Caco-2 (cell line): Measurements from ENCODE around the gene DOK3. TPM values are rescaled to one million over a fixed set of nuclear protein-coding genes. Genes with fewer than 3 reads are reported as not detected.

Experiments used
- BruUV-seq: library from RNA; stranded (reverse); fragments of 400-500 nt; replicated peaks from 2 replicates; lab custom pipeline; 2021; lab: Mats Ljungman, UMichigan
- CTCF ChIA-PET: fragments of 300-600 bp; sonication (Branson Sonifier 250); formaldehyde crosslinking; loops from one replicate; lab custom pipeline; 2022; ENCODE audit warnings: antibody characterized with exemption; lab: Charles Lee
- POLR2A ChIA-PET: fragments of 300-600 bp; sonication (Branson Sonifier 250); formaldehyde crosslinking; loops from one replicate; lab custom pipeline; 2022; ENCODE audit warnings: antibody characterized with exemption; lab: Charles Lee
- DNase-seq, 2 experiments: peaks; one replicate each; pipeline versions ENCODE4 v3.0.0 to v3.0.0-alpha.2; 2020 to 2022
- H3K27me3 ChIP-seq: replicated peaks from 2 replicates; pipeline ENCODE4 v1.6.0; 2011; ENCODE audit warnings: low read length; ENCODE audit not compliant: control insufficient read depth, insufficient read depth
- H3K36me3 ChIP-seq: 2 replicates; pipeline ENCODE4 v1.5.1; 2011; ENCODE audit warnings: low read length; ENCODE audit not compliant: control insufficient read depth, insufficient read depth
- H3K4me1 ChIP-seq: fragments of 250-450 bp; sonication (Bioruptor Pico); 2 replicates; pipeline ENCODE4 v1.5.1; 2020; ENCODE audit warnings: mild to moderate bottlenecking
- H3K4me3 ChIP-seq: 2 replicates; pipeline ENCODE4 v1.5.1; 2011; ENCODE audit warnings: low read depth, mild to moderate bottlenecking, control low read depth, low read length
- H3K9me3 ChIP-seq: fragments of 250-450 bp; sonication (Bioruptor Pico); 2 replicates; pipeline ENCODE4 v1.5.1; 2020; ENCODE audit warnings: mild to moderate bottlenecking, moderate library complexity
- H3K27ac Mint-ChIP-seq: one replicate; pipeline ENCODE4 v1.8.0; 2022; ENCODE audit warnings: mixed read lengths; ENCODE audit not compliant: unreplicated experiment
- H3K27me3 Mint-ChIP-seq: one replicate; pipeline ENCODE4 v1.8.0; 2022; ENCODE audit warnings: mixed read lengths; ENCODE audit not compliant: insufficient read depth, unreplicated experiment
- H3K36me3 Mint-ChIP-seq: one replicate; pipeline ENCODE4 v1.8.0; 2022; ENCODE audit warnings: mild to moderate bottlenecking, mixed read lengths; ENCODE audit not compliant: insufficient read depth, unreplicated experiment
- H3K4me1 Mint-ChIP-seq: one replicate; pipeline ENCODE4 v1.8.0; 2022; ENCODE audit warnings: low read depth, mixed read lengths; ENCODE audit not compliant: unreplicated experiment
- H3K4me3 Mint-ChIP-seq: one replicate; pipeline ENCODE4 v1.8.0; 2022; ENCODE audit warnings: mild to moderate bottlenecking, moderate library complexity, mixed read lengths; ENCODE audit not compliant: unreplicated experiment
- H3K9me3 Mint-ChIP-seq: one replicate; pipeline ENCODE4 v1.8.0; 2022; ENCODE audit warnings: mixed read lengths; ENCODE audit not compliant: unreplicated experiment
- CTCF ChIP-seq, 2 experiments: fragments of 200-600 bp in 1 of 2; IDR thresholded peaks; 1 replicate in 1 of 2; 2 replicates in 1 of 2; pipeline versions ENCODE4 v1.5.1 to v1.8.0; 2011 to 2022; ENCODE audit warnings: antibody characterized with exemption in 1 of 2, control low read depth in 1 of 2, inconsistent platforms in 1 of 2, low read depth in 1 of 2, low read length in 1 of 2, mild to moderate bottlenecking in 1 of 2, moderate library complexity in 1 of 2; ENCODE audit not compliant: insufficient read depth in 1 of 2, severe bottlenecking in 1 of 2, unreplicated experiment in 1 of 2
- intact Hi-C: fragments of 100-400 bp; cut with micrococcal nuclease; formaldehyde crosslinking; loops from one replicate; pipeline ENCODE4 v1.10.0; 2022; ENCODE audit not compliant: unreplicated experiment
- total RNA-seq: library from RNA; stranded (reverse); gene quantifications from 2 replicates; pipeline ENCODE4 v1.2.3, GENCODE V29; 2022

DOK3 gene
- total RNA-seq, 1 experiment from 2014 or later = 7.9 TPM

GRCh38 chr5:177473443-177474001 lies 36.1 kb downstream of the DOK3 start, which contains the start of gene DBN1:
Gene DBN1, minus strand, starts transcription at chr5:177473634. Its CDS starts 113 bp downstream, at chr5:177473521.
- BruUV-seq = no TSS peak
- Mint-ChIP-seq H3K27me3 (no peaks in the 10 kb centered on the region), H3K9me3 (no peaks in the 10 kb centered on the region), H3K4me1 (peaks cover 37% of the 10 kb centered on the region), H3K4me3 (peak within 1 kb of the TSS; percentile 74), H3K36me3 (peaks cover 26% of the 10 kb centered on the region), H3K27ac (peak within 1 kb of the TSS; percentile 11)
- DNase-seq = peak in 1 of 2 experiments; percentile 55
- Histone ChIP-seq H3K9me3 (no peaks in the 10 kb centered on the region), H3K4me3 (peak within 1 kb of the TSS; percentile 86), H3K4me1 (peaks cover 40% of the 10 kb centered on the region), H3K36me3 (peaks cover 1% of the 10 kb centered on the region; the same call in 1 of the 2 replicates), H3K27me3 (no peaks in the 10 kb centered on the region)
- ChIA-PET CTCF (interaction anchor here (1.0 to 3.7 kb wide), 3 partner anchors 16 to 69 kb away, joined by 3 to 19 read pairs (median 5); no protein-coding TSS in a partner anchor), POLR2A (interaction anchor here (1.2 to 1.4 kb wide), 2 partner anchors 16 to 24 kb away, joined by 3 to 6 read pairs; partner anchors contain the start of gene PDLIM7)
- TF ChIP-seq CTCF (IDR thresholded peaks at IDR 0.05; ENCODE audit: insufficient read depth in 1 of 2, low read depth in 1 of 2, low read length in 1 of 2, severe bottlenecking in 1 of 2, unreplicated experiment in 1 of 2) = no peak
- intact Hi-C loops = loop anchor here (2.0 kb wide), 1 partner anchor 17 kb away; no protein-coding TSS in a partner anchor

- peak in 1 of 2 experiments; percentile 71 for DNase-seq
- no TSS peak for BruUV-seq
- peak overlapping the region; percentile 86 for H3K4me3 ChIP-seq
- ChIA-PET CTCF (interaction anchor here (0.7 to 3.7 kb wide), 9 partner anchors 15 to 82 kb away, joined by 3 to 19 read pairs (median 5); partner anchors contain the start of gene PDLIM7), POLR2A (interaction anchor here (0.6 to 1.4 kb wide), 3 partner anchors 15 to 25 kb away, joined by 3 to 6 read pairs (median 4); partner anchors contain the start of gene PDLIM7)
- Mint-ChIP-seq H3K27ac (no peak overlapping the region), H3K9me3 (no peaks in the 10 kb centered on the region), H3K27me3 (no peaks in the 10 kb centered on the region), H3K4me3 (peak overlapping the region; percentile 74), H3K4me1 (peaks cover 40% of the 10 kb centered on the region), H3K36me3 (peaks cover 26% of the 10 kb centered on the region)
- H3K9me3 ChIP-seq = no peaks in the 10 kb centered on the region
- no peaks in the 10 kb centered on the region for H3K27me3 ChIP-seq
- peaks cover 45% of the 10 kb centered on the region for H3K4me1 ChIP-seq
- intact Hi-C loops = loop anchor here (1.0 to 2.0 kb wide), 2 partner anchors 16 to 25 kb away; partner anchors contain the start of gene PDLIM7
- TF ChIP-seq CTCF (IDR thresholded peaks at IDR 0.05; ENCODE audit: insufficient read depth in 1 of 2, low read depth in 1 of 2, low read length in 1 of 2, severe bottlenecking in 1 of 2, unreplicated experiment in 1 of 2) = no peak
- H3K36me3 ChIP-seq = peaks cover 3% of the 10 kb centered on the region; the same call in 1 of the 2 replicates
These were observed 36.9 kb downstream of the DOK3 start for GRCh38 chr5:177472460-177473442.
